OCI-LY1 (cell line): Measurements from ENCODE around the gene GATD1.

Experiments used
- H2AFZ ChIP-seq: fragments of 200-600 bp; sonication (generic), shearing (Covaris generic); 2 replicates; pipeline ENCODE4 v1.6.0; 2014; ENCODE audit warnings: antibody characterized with exemption, mild to moderate bottlenecking, low read length
- H3F3A ChIP-seq: fragments of 200-600 bp; sonication (generic), shearing (Covaris generic); 2 replicates; pipeline ENCODE4 v1.6.0; 2014; ENCODE audit warnings: mild to moderate bottlenecking, antibody characterized with exemption, low read length, moderate library complexity; ENCODE audit not compliant: insufficient read depth
- H3K27ac ChIP-seq: fragments of 200-600 bp; sonication (generic); 2 replicates; pipeline ENCODE4 v1.5.1; 2014; ENCODE audit warnings: low read length, mixed run types, mild to moderate bottlenecking, low read depth; ENCODE audit not compliant: poor library complexity, severe bottlenecking
- H3K27me3 ChIP-seq: fragments of 200-600 bp; sonication (generic); 2 replicates; pipeline ENCODE4 v1.6.0; 2014; ENCODE audit warnings: antibody characterized with exemption, mild to moderate bottlenecking, low read length, moderate library complexity; ENCODE audit not compliant: insufficient read depth
- H3K36me3 ChIP-seq: fragments of 200-600 bp; sonication (generic); 2 replicates; pipeline ENCODE4 v1.6.1; 2014; ENCODE audit warnings: mild to moderate bottlenecking, antibody characterized with exemption, low read length, moderate library complexity, mixed read lengths; ENCODE audit not compliant: insufficient read depth
- H3K4me1 ChIP-seq: fragments of 200-600 bp; sonication (generic); 2 replicates; pipeline ENCODE4 v1.5.1; 2014; ENCODE audit warnings: mild to moderate bottlenecking, low read length, moderate library complexity; ENCODE audit not compliant: insufficient read depth, severe bottlenecking
- H3K4me2 ChIP-seq: fragments of 200-600 bp; sonication (generic), shearing (Covaris generic); 2 replicates; pipeline ENCODE4 v1.6.1; 2014; ENCODE audit warnings: low read length
- H3K4me3 ChIP-seq: fragments of 200-600 bp; sonication (generic); 2 replicates; pipeline ENCODE4 v1.5.1; 2014; ENCODE audit warnings: low read length, low read depth, mild to moderate bottlenecking, mixed read lengths; ENCODE audit not compliant: poor library complexity, severe bottlenecking
- H3K79me2 ChIP-seq: fragments of 200-600 bp; shearing (Covaris generic); 2 replicates; pipeline ENCODE4 v1.6.1; 2016; ENCODE audit warnings: mixed run types, low read length, mixed read lengths; ENCODE audit not compliant: insufficient read depth
- H3K9ac ChIP-seq: fragments of 200-600 bp; sonication (generic), shearing (Covaris generic); 2 replicates; pipeline ENCODE4 v1.6.1; 2014; ENCODE audit warnings: mild to moderate bottlenecking, low read length, mixed read lengths
- H3K9me2 ChIP-seq: fragments of 200-600 bp; sonication (generic), shearing (Covaris generic); 2 replicates; pipeline ENCODE4 v1.6.1; 2014; ENCODE audit warnings: low read depth, mild to moderate bottlenecking, low read length, mixed read lengths
- H3K9me3 ChIP-seq: fragments of 200-600 bp; shearing (Covaris generic); 2 replicates; pipeline ENCODE4 v1.6.1; 2014; ENCODE audit warnings: low read length, mixed read lengths
- H4K20me1 ChIP-seq: fragments of 200-600 bp; sonication (generic), shearing (Covaris generic); 2 replicates; pipeline ENCODE4 v1.6.0; 2016; ENCODE audit warnings: mild to moderate bottlenecking, low read length; ENCODE audit not compliant: insufficient read depth
- CTCF ChIP-seq: fragments of 200-600 bp; sonication (generic), shearing (Covaris generic); IDR thresholded peaks from 2 replicates; pipeline ENCODE4 v1.5.1; 2017; ENCODE audit warnings: mild to moderate bottlenecking, antibody characterized with exemption, low read length, moderate library complexity, mixed read lengths
- EZH2 ChIP-seq: fragments of 200-600 bp; sonication (generic), shearing (Covaris generic); IDR thresholded peaks from 2 replicates; pipeline ENCODE4 v1.8.0; 2017; ENCODE audit warnings: borderline replicate concordance, mixed run types, mild to moderate bottlenecking, antibody characterized with exemption, low read length, moderate library complexity, mixed read lengths

GATD1 gene

GRCh38 chr11:794766-795633, 17.7 kb upstream of the GATD1 start:
- Histone ChIP-seq H3K4me2 (peak overlapping the region; percentile 97), H3K9ac (peak overlapping the region; percentile 83), H3K79me2 (no peaks in the 10 kb centered on the region), H3K4me1 (peaks cover 23% of the 10 kb centered on the region), H3K9me3 (no peaks in the 10 kb centered on the region), H4K20me1 (no peaks in the 10 kb centered on the region), H3K36me3 (peaks cover 17% of the 10 kb centered on the region; the same call in 1 of the 2 replicates), H3F3A (no peaks in the 10 kb centered on the region), H3K27ac (no peak overlapping the region), H3K4me3 (peak overlapping the region; percentile 86), H3K27me3 (no peaks in the 10 kb centered on the region), H3K9me2 (no peaks in the 10 kb centered on the region), H2AFZ (no peak overlapping the region)
- TF ChIP-seq EZH2 = no peak
- TF ChIP-seq CTCF = no peak

- Histone ChIP-seq H3K27me3 (no peaks in the 10 kb centered on the region), H3K9me2 (no peaks in the 10 kb centered on the region), H2AFZ (no peak overlapping the region), H3K4me1 (peaks cover 29% of the 10 kb centered on the region), H3K36me3 (peaks cover 12% of the 10 kb centered on the region; the same call in 1 of the 2 replicates), H3F3A (no peaks in the 10 kb centered on the region), H3K4me3 (no peak overlapping the region), H3K9me3 (no peaks in the 10 kb centered on the region), H4K20me1 (no peaks in the 10 kb centered on the region), H3K9ac (no peak overlapping the region), H3K4me2 (no peak overlapping the region), H3K27ac (no peak overlapping the region), H3K79me2 (no peaks in the 10 kb centered on the region)
- no peak for TF ChIP-seq CTCF
- TF ChIP-seq EZH2 = no peak
Measured at GRCh38 chr11:794013-794765, 16.9 kb upstream of the GATD1 start.

- H3K4me3 ChIP-seq = no peak overlapping the region
Measured at GRCh38 chr11:793556-793955, 16.3 kb upstream of the GATD1 start.

More at GRCh38 chr11:793556-793955, 16.3 kb upstream of the GATD1 start:
- Histone ChIP-seq H3K4me2 (no peak overlapping the region), H3K27me3 (no peaks in the 10 kb centered on the region; the same call in 1 of the 2 replicates), H3K27ac (no peak overlapping the region), H3K4me1 (peaks cover 35% of the 10 kb centered on the region), H3K9me3 (no peaks in the 10 kb centered on the region), H3F3A (no peaks in the 10 kb centered on the region), H2AFZ (no peak overlapping the region), H4K20me1 (no peaks in the 10 kb centered on the region), H3K79me2 (no peaks in the 10 kb centered on the region), H3K9ac (no peak overlapping the region), H3K9me2 (no peaks in the 10 kb centered on the region), H3K36me3 (peaks cover 9% of the 10 kb centered on the region; the same call in 1 of the 2 replicates)
- no peak for TF ChIP-seq CTCF
- TF ChIP-seq EZH2 = no peak
